CD4-positive, alpha-beta T cell (primary cell): Measurements from ENCODE around the gene CDH13. TPM values are rescaled to one million over a fixed set of nuclear protein-coding genes. Genes with fewer than 3 reads are reported as not detected.

Experiments
- ATAC-seq: fragments of 200-7000 bp; cut with Tn5 transposase; one replicate; pipeline ENCODE4 v1.10.0; 2022; ENCODE audit warnings: mild to moderate bottlenecking; ENCODE audit not compliant: poor library complexity
- CTCF ChIA-PET: fragments of 350-600 bp; sonication (Branson Sonifier 250); formaldehyde crosslinking; loops from one replicate; lab custom pipeline; 2021; ENCODE audit warnings: antibody characterized with exemption, inconsistent platforms; lab: Charles Lee
- POLR2A ChIA-PET: fragments of 350-600 bp; sonication (Branson Sonifier 250); formaldehyde crosslinking; loops from one replicate; lab custom pipeline; 2021; ENCODE audit warnings: antibody characterized with exemption, inconsistent platforms; lab: Charles Lee
- DNase-seq, 14 experiments: peaks; one replicate each; pipeline ENCODE4 v3.0.0-alpha.2; 2013 to 2020; ENCODE audit warnings: mixed read lengths in 2 of 14
- H3K27ac ChIP-seq, 2 donors: one replicate each; pipeline versions ENCODE4 v1.5.1 to v1.7.0; 2013; ENCODE audit warnings: low read length in 2 of 2, low read depth in 1 of 2, mild to moderate bottlenecking in 1 of 2
- H3K27me3 ChIP-seq, 2 experiments: 1 replicate in 1 of 2; 2 replicates in 1 of 2; pipeline versions ENCODE4 v1.6.1 to v1.7.0; 2013; ENCODE audit warnings: low read length in 2 of 2, control low read depth in 1 of 2, mild to moderate bottlenecking in 1 of 2, moderate library complexity in 1 of 2; ENCODE audit not compliant: insufficient read depth in 2 of 2, control insufficient read depth in 1 of 2
- H3K36me3 ChIP-seq: one replicate; pipeline ENCODE4 v1.6.1; 2013; ENCODE audit warnings: low read length, control low read depth; ENCODE audit not compliant: insufficient read depth
- H3K4me1 ChIP-seq: one replicate; pipeline ENCODE4 v1.6.1; 2013; ENCODE audit warnings: low read length, control low read depth; ENCODE audit not compliant: insufficient read depth
- H3K4me3 ChIP-seq: one replicate; pipeline ENCODE4 v1.5.1; 2013; ENCODE audit warnings: mild to moderate bottlenecking, low read length, moderate library complexity
- H3K9me3 ChIP-seq, 2 experiments: 1 replicate in 1 of 2; 2 replicates in 1 of 2; pipeline versions ENCODE4 v1.6.1 to v1.7.0; 2013; ENCODE audit warnings: low read length in 2 of 2, mild to moderate bottlenecking in 2 of 2, control low read depth in 1 of 2, moderate library complexity in 1 of 2; ENCODE audit not compliant: control insufficient read depth in 1 of 2, insufficient read depth in 1 of 2
- H3K27ac Mint-ChIP-seq: one replicate; pipeline ENCODE4 v1.8.0; 2020; ENCODE audit warnings: mixed read lengths
- H3K27me3 Mint-ChIP-seq: one replicate; pipeline ENCODE4 v1.8.0; 2021; ENCODE audit warnings: mixed read lengths
- H3K36me3 Mint-ChIP-seq: one replicate; pipeline ENCODE4 v1.8.0; 2021; ENCODE audit warnings: low read depth, mixed read lengths
- H3K4me1 Mint-ChIP-seq: one replicate; pipeline ENCODE4 v1.8.0; 2021; ENCODE audit warnings: low read depth, mixed read lengths
- H3K4me3 Mint-ChIP-seq: one replicate; pipeline ENCODE4 v1.8.0; 2020; ENCODE audit warnings: mild to moderate bottlenecking, mixed read lengths
- H3K9me3 Mint-ChIP-seq: one replicate; pipeline ENCODE4 v1.8.0; 2020; ENCODE audit warnings: mixed read lengths
- intact Hi-C, 2 experiments: fragments of 100-400 bp; cut with DNase I in 1 of 2; cut with micrococcal nuclease in 1 of 2; formaldehyde crosslinking; loops; one replicate each; pipeline versions ENCODE4 v1.15.1 to v1.9.0; 2023 to 2025; cut with DNase I, micrococcal nuclease
- total RNA-seq, 174 experiments: library from RNA in 2 of 174; stranded (reverse) in 2 of 174; gene quantifications; one replicate each; pipeline ENCODE4 v1.2.3 and lab custom pipeline; 2021 to 2026
- TF ChIP-seq, protein P1 (sequence below): fragments of 200-600 bp; IDR thresholded peaks from one replicate; pipeline ENCODE4 v1.8.0; 2022; ENCODE audit warnings: antibody characterized with exemption, mild to moderate bottlenecking

The CDH13 gene
- total RNA-seq, 2 experiments from 2014 or later: not detected

DNA sequence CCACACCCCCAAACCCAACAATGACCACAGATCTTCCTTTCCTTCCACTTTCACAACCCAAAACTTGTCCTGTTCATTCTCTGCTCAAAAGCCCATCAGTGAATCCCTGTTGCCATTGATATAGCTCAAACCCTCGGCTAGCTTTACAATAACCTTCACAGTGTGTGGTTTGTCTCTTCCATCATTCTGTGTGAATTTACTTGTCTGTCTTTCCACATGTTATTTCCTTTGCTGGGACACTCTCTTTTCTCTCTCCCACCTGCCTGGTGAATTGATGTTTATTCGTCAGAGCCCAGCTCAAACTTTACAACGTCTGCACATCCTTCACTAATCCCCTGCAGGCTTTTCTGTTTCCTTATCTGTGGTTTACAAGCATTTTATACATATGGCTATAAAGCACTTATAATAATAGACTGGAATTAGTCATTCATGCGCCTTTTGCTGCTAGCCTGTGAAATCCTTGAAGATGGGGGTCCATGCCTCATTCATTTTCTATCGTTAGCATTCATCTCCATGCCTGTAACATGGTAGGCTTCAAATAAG, 114.4 kb downstream of the CDH13 start:
- ChIA-PET CTCF (no interaction called here), POLR2A (no interaction called here)
- Mint-ChIP-seq H3K9me3 (no peaks in the 10 kb centered on the region), H3K4me3 (no peak overlapping the region), H3K27ac (no peak overlapping the region), H3K27me3 (peaks cover 24% of the 10 kb centered on the region), H3K4me1 (no peaks in the 10 kb centered on the region), H3K36me3 (no peaks in the 10 kb centered on the region)
- H3K36me3 ChIP-seq: no peaks in the 10 kb centered on the region
- no peaks in the 10 kb centered on the region for H3K4me1 ChIP-seq
- intact Hi-C loops: no loop called here
- DNase-seq: no peak
- no peak overlapping the region for H3K4me3 ChIP-seq
- no peaks in the 10 kb centered on the region for H3K9me3 ChIP-seq
- TF ChIP-seq, protein P1, sequence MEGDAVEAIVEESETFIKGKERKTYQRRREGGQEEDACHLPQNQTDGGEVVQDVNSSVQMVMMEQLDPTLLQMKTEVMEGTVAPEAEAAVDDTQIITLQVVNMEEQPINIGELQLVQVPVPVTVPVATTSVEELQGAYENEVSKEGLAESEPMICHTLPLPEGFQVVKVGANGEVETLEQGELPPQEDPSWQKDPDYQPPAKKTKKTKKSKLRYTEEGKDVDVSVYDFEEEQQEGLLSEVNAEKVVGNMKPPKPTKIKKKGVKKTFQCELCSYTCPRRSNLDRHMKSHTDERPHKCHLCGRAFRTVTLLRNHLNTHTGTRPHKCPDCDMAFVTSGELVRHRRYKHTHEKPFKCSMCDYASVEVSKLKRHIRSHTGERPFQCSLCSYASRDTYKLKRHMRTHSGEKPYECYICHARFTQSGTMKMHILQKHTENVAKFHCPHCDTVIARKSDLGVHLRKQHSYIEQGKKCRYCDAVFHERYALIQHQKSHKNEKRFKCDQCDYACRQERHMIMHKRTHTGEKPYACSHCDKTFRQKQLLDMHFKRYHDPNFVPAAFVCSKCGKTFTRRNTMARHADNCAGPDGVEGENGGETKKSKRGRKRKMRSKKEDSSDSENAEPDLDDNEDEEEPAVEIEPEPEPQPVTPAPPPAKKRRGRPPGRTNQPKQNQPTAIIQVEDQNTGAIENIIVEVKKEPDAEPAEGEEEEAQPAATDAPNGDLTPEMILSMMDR: no peak
- H3K27me3 ChIP-seq: no peaks in the 10 kb centered on the region
- no peak for ATAC-seq
- no peak overlapping the region for H3K27ac ChIP-seq

- TF ChIP-seq, protein P1: no peak
- no peaks in the 10 kb centered on the region for H3K9me3 Mint-ChIP-seq
Observed at GRCh38 chr16:82744958-82745357, 118.2 kb downstream of the CDH13 start.

GRCh38 chr16:82748026-82748425, 121.3 kb downstream of the CDH13 start:
- ChIA-PET CTCF (no interaction called here), POLR2A (no interaction called here)
- Mint-ChIP-seq H3K27ac (no peak overlapping the region), H3K9me3 (no peaks in the 10 kb centered on the region), H3K4me3 (no peak overlapping the region), H3K27me3 (peaks cover 60% of the 10 kb centered on the region), H3K4me1 (no peaks in the 10 kb centered on the region), H3K36me3 (no peaks in the 10 kb centered on the region)
- ATAC-seq: no peak
- Histone ChIP-seq H3K4me3 (no peak overlapping the region), H3K27me3 (peaks cover 3 to 9% of the 10 kb centered on the region in 2 experiments), H3K27ac (no peak overlapping the region), H3K9me3 (no peaks in the 10 kb centered on the region), H3K36me3 (no peaks in the 10 kb centered on the region), H3K4me1 (no peaks in the 10 kb centered on the region)
- TF ChIP-seq, protein P1: no peak
- intact Hi-C loops: no loop called here
- DNase-seq: peak in 1 of 14 experiments; percentile 1

More at GRCh38 chr16:82744958-82745357, 118.2 kb downstream of the CDH13 start:
- intact Hi-C loops: no loop called here
- Histone ChIP-seq H3K4me1 (no peaks in the 10 kb centered on the region), H3K27ac (no peak overlapping the region), H3K9me3 (no peaks in the 10 kb centered on the region), H3K36me3 (no peaks in the 10 kb centered on the region), H3K4me3 (no peak overlapping the region), H3K27me3 (no peaks in the 10 kb centered on the region)
- ATAC-seq: no peak
- Mint-ChIP-seq H3K4me3 (no peak overlapping the region), H3K36me3 (no peaks in the 10 kb centered on the region), H3K27ac (no peak overlapping the region), H3K27me3 (peaks cover 49% of the 10 kb centered on the region), H3K4me1 (no peaks in the 10 kb centered on the region)
- no peak for DNase-seq
- POLR2A ChIA-PET: no interaction called here
- CTCF ChIA-PET: no interaction called here
